K562 (cell line): ENCODE measurements around the gene ATAD2B. TPM values are rescaled to one million over a fixed set of nuclear protein-coding genes. Genes with fewer than 3 reads are reported as not detected.

ENCODE experiments used
- EP400 ChIP-seq: fragments of 450-650 bp; IDR thresholded peaks from 2 replicates; pipeline ENCODE4 v1.6.1; 2017; ENCODE audit warnings: antibody characterized with exemption, mild to moderate bottlenecking, moderate library complexity
- HCFC1 ChIP-seq: IDR thresholded peaks from 2 replicates; pipeline ENCODE4 v1.6.1; 2012; ENCODE audit warnings: low read depth, low read length, improper control_type of control experiment
- HNRNPL ChIP-seq: fragments of 200-400 bp; formaldehyde crosslinking; IDR thresholded peaks from 2 replicates; pipeline ENCODE4 v1.6.1; 2017; ENCODE audit warnings: low read depth, mild to moderate bottlenecking, low read length
- L3MBTL2 ChIP-seq: fragments of 450-650 bp; IDR thresholded peaks from 2 replicates; pipeline ENCODE4 v1.6.1; 2016; ENCODE audit warnings: mild to moderate bottlenecking, moderate library complexity
- MCM2 ChIP-seq: fragments of 450-650 bp; IDR thresholded peaks from 2 replicates; pipeline ENCODE4 v1.6.1; 2017; ENCODE audit warnings: low read depth, mild to moderate bottlenecking
- POLR2AphosphoS5 ChIP-seq: IDR thresholded peaks from 2 replicates; pipeline ENCODE4 v1.6.1; 2011; ENCODE audit warnings: mild to moderate bottlenecking, low read depth, low read length, moderate library complexity; ENCODE audit not compliant: control insufficient read depth, insufficient read depth
- PREB ChIP-seq: sonication (generic); formaldehyde crosslinking; IDR thresholded peaks from 2 replicates; pipeline ENCODE4 v1.8.1; 2023; ENCODE audit warnings: mild to moderate bottlenecking, missing genetic modification reagents
- SIN3B ChIP-seq: fragments of 450-650 bp; IDR thresholded peaks from 2 replicates; pipeline ENCODE4 v1.6.1; 2017; ENCODE audit warnings: low read depth, mild to moderate bottlenecking, moderate library complexity
- SMARCE1 ChIP-seq: fragments of 450-650 bp; IDR thresholded peaks from 2 replicates; pipeline ENCODE4 v1.7.1; 2016; ENCODE audit warnings: mild to moderate bottlenecking
- SOX6 ChIP-seq: fragments of 450-650 bp; IDR thresholded peaks from 2 replicates; pipeline ENCODE4 v1.6.1; 2014; ENCODE audit warnings: mild to moderate bottlenecking
- TRIM28 ChIP-seq: fragments of 450-650 bp; IDR thresholded peaks from 2 replicates; pipeline ENCODE4 v1.6.1; 2017
- ZBTB40 ChIP-seq, 2 experiments: fragments of 450-650 bp in 1 of 2; sonication (generic) in 1 of 2; formaldehyde crosslinking in 1 of 2; IDR thresholded peaks; 2 replicates each; pipeline versions ENCODE4 v1.7.1 to v1.9.0; 2016 to 2022; ENCODE audit warnings: inconsistent platforms in 1 of 2, mild to moderate bottlenecking in 1 of 2, missing genetic modification reagents in 1 of 2
- ZNF592 ChIP-seq: fragments of 450-650 bp; IDR thresholded peaks from 2 replicates; pipeline ENCODE4 v1.6.1; 2017; ENCODE audit warnings: antibody characterized with exemption, mild to moderate bottlenecking
- polyA plus RNA-seq, 8 experiments: library from polyadenylated mRNA; depleted of rRNA in 4 of 8; stranded (reverse) in 5 of 8; unstranded in 3 of 8; fragments of >200 nt; fragmentation: Nextera tagmentation in 2 of 8; fragmentation: Illumina TruSeq in 1 of 8; extraction: Ambion mirVana in 2 of 8; extraction: Trizol in 1 of 8; gene quantifications; 2 replicates each; pipeline versions ENCODE4 v1.2.1 to v1.2.3, GENCODE V29; 2011 to 2014; ENCODE audit warnings: inconsistent platforms in 1 of 8, missing spikeins in 1 of 8
- total RNA-seq, 7 experiments: library from RNA; depleted of rRNA in 6 of 7; stranded (reverse); fragments of >200 nt in 6 of 7; fragmentation: Illumina TruSeq in 2 of 7; extraction: Trizol in 2 of 7; gene quantifications; 2 replicates each; pipeline versions ENCODE4 v1.2.1 to v1.2.3, GENCODE V29; 2011 to 2021; ENCODE audit warnings: low replicate concordance in 1 of 7

ATAD2B gene
- total and polyA plus RNA-seq, 9 of the 15 experiments (the other 6 are each of a cell fraction or from before 2014, with no cell fraction given): 3.2 to 21.6 (median 11.4) TPM

- TF ChIP-seq PREB (CRISPR knock-in tag) (no peak), POLR2AphosphoS5 (peak; percentile 30; the same call in 1 of the 2 replicates), ZBTB40 (IDR thresholded peaks at IDR 0.05) (0 out of 2 replicates have a peak, but pooled peaks have one; percentile 23), ZBTB40 (CRISPR knock-in tag; IDR thresholded peaks at IDR 0.05) (no peak), SOX6 (no peak), L3MBTL2 (no peak), EP400 (0 out of 2 replicates have a peak, but pooled peaks have one; percentile 10), SMARCE1 (0 out of 2 replicates have a peak, but pooled peaks have one; percentile 44), MCM2 (no peak), SIN3B (no peak), ZNF592 (0 out of 2 replicates have a peak, but pooled peaks have one; percentile 30), HNRNPL (no peak), TRIM28 (no peak), HCFC1 (no peak)
Observed at GRCh38 chr2:23925702-23926289, 1.1 kb downstream of the ATAD2B start (continued).
